Lower leg skin (tissue), 4 donors: ENCODE measurements around the gene RASD2. TPM values are rescaled to one million over a fixed set of nuclear protein-coding genes. Genes with fewer than 3 reads are reported as not detected.

Source experiments
- DNase-seq, 2 donors: peaks; one replicate each; pipeline ENCODE4 v3.0.0-alpha.2; 2019; ENCODE audit warnings: low spot score in 2 of 2
- H3K4me3 ChIP-seq: fragments of 200-600 bp; sonication (generic); 2 replicates; pipeline ENCODE4 v1.5.1; 2017; ENCODE audit warnings: mild to moderate bottlenecking, low read depth; ENCODE audit not compliant: poor library complexity, severe bottlenecking
- CTCF ChIP-seq, 3 donors: fragments of 450-650 bp; IDR thresholded peaks; one replicate each; pipeline ENCODE4 v1.5.1; 2016; ENCODE audit warnings: antibody characterized with exemption in 3 of 3, mild to moderate bottlenecking in 3 of 3, moderate library complexity in 2 of 3
- POLR2A ChIP-seq, 2 donors: fragments of 450-650 bp; IDR thresholded peaks; one replicate each; pipeline ENCODE4 v1.6.1; 2016 to 2017; ENCODE audit warnings: antibody characterized with exemption in 2 of 2, mild to moderate bottlenecking in 1 of 2, moderate library complexity in 1 of 2
- WGBS, 2 donors: methylation state at CpG; one replicate each; pipeline ENCODE4 v1.1.5; 2018; 5-methylcytosine and 5-hydroxymethylcytosine counted together
- intact Hi-C: fragments of 100-400 bp; cut with DNase I; formaldehyde crosslinking; loops from one replicate; pipeline ENCODE4 v1.15.0; 2023; ENCODE audit warnings: low total_unique reads
- total RNA-seq, 4 donors: library from RNA; depleted of rRNA; stranded (reverse); fragments of >200 nt; gene quantifications; one replicate each; pipeline ENCODE4 v1.1.0, GENCODE V29; 2016

RASD2 gene
- total RNA-seq, 4 donors from 2014 or later, result 0.27 to 3.2 (median 1.4) TPM

GRCh38 chr22:35552196-35552842 is 11.7 kb downstream of the RASD2 start:
- H3K4me3 ChIP-seq, result no peak overlapping the region
- TF ChIP-seq CTCF (IDR thresholded peaks at IDR 0.05) (no peak), POLR2A (IDR thresholded peaks at IDR 0.05) (no peak)
- no peak for DNase-seq
- intact Hi-C loops, result no loop called here
- 42 to 46% methylated on average over 13 of the region's 13 CpGs for WGBS, 2 donors

GRCh38 chr22:35552846-35553245 is 12.2 kb downstream of the RASD2 start:
- DNase-seq, result no peak
- 83 to 88% methylated on average over 11 of the region's 11 CpGs for WGBS, 2 donors
- intact Hi-C loops, result no loop called here
- TF ChIP-seq CTCF (IDR thresholded peaks at IDR 0.05) (no peak), POLR2A (IDR thresholded peaks at IDR 0.05) (no peak)
- H3K4me3 ChIP-seq, result no peak overlapping the region

- intact Hi-C loops, result no loop called here
- TF ChIP-seq CTCF (IDR thresholded peaks at IDR 0.05) (no peak), POLR2A (IDR thresholded peaks at IDR 0.05) (no peak)
- H3K4me3 ChIP-seq, result no peak overlapping the region
- WGBS, 2 donors, result 81 to 94% methylated on average over 2 of the region's 2 CpGs
- DNase-seq, result no peak
Measured at GRCh38 chr22:35553341-35553740, 12.7 kb downstream of the RASD2 start.

GRCh38 chr22:35554297-35554845 is 13.7 kb downstream of the RASD2 start:
- intact Hi-C loops, result no loop called here
- 55 to 56% methylated on average over 9 to 10 of the region's 10 CpGs for WGBS, 2 donors
- no peak for DNase-seq
- H3K4me3 ChIP-seq, result no peak overlapping the region
- TF ChIP-seq POLR2A (IDR thresholded peaks at IDR 0.05) (no peak), CTCF (IDR thresholded peaks at IDR 0.05) (no peak)

GRCh38 chr22:35555483-35555890 is 14.9 kb downstream of the RASD2 start:
- WGBS, 2 donors, result 67 to 71% methylated on average over 13 of the region's 13 CpGs
- no peak for DNase-seq
- TF ChIP-seq POLR2A (IDR thresholded peaks at IDR 0.05) (no peak), CTCF (IDR thresholded peaks at IDR 0.05) (no peak)
- intact Hi-C loops, result no loop called here
- H3K4me3 ChIP-seq, result no peak overlapping the region
